Measurements from ENCODE around the gene SYT1.

- TF ChIP-seq POLR2AphosphoS5 (IDR thresholded peaks at IDR 0.05; ENCODE audit: low read depth, low read length) (no peak), REST (IDR thresholded peaks at IDR 0.05; ENCODE audit: insufficient read depth in 1 of 2, low read depth in 2 of 2, low read length in 2 of 2) (no peak), TAF1 (IDR thresholded peaks at IDR 0.05; ENCODE audit: borderline replicate concordance, insufficient read depth, low read length) (no peak), SIN3A (IDR thresholded peaks at IDR 0.05; ENCODE audit: borderline replicate concordance, insufficient read depth, low read length) (no peak), FOXP2 (optimal IDR thresholded peaks at IDR 0.05; ENCODE audit: borderline replicate concordance, extremely low read depth, extremely low read length, insufficient read depth) (no peak)
Observed at GRCh38 chr12:79374545-79374944, 510.0 kb downstream of the SYT1 start.
